ENCODE results near the gene SLC6A6.

SLC6A6 gene

GRCh38 chr3:14457481-14457880 is 55.1 kb downstream of the SLC6A6 start:
- Histone ChIP-seq H3K36me3 (ENCODE audit: insufficient read depth, low read length) (peaks cover 82% of the 10 kb centered on the region), H3K4me3 (ENCODE audit: low read depth, low read length, poor library complexity, severe bottlenecking) (no peak overlapping the region), H3K4me2 (ENCODE audit: low read length) (no peak overlapping the region), H3K79me2 (ENCODE audit: insufficient read depth, low read length) (no peaks in the 10 kb centered on the region), H3K27me3 (ENCODE audit: insufficient read depth, low read length) (no peaks in the 10 kb centered on the region), H3F3A (ENCODE audit: insufficient read depth, low read length) (no peaks in the 10 kb centered on the region), H4K20me1 (ENCODE audit: insufficient read depth, low read length) (no peaks in the 10 kb centered on the region), H3K9me2 (ENCODE audit: low read depth, low read length) (no peaks in the 10 kb centered on the region), H3K9ac (ENCODE audit: low read length) (no peak overlapping the region), H2AFZ (ENCODE audit: low read length) (no peak overlapping the region), H3K9me3 (ENCODE audit: low read length) (no peaks in the 10 kb centered on the region), H3K4me1 (ENCODE audit: insufficient read depth, low read length, severe bottlenecking) (peaks cover 26% of the 10 kb centered on the region), H3K27ac (ENCODE audit: low read depth, low read length, poor library complexity, severe bottlenecking) (peak overlapping the region; percentile 26)
- no peak for TF ChIP-seq EZH2 (IDR thresholded peaks at IDR 0.05; ENCODE audit: borderline replicate concordance, low read length)
- TF ChIP-seq CTCF (IDR thresholded peaks at IDR 0.05; ENCODE audit: low read length) = no peak

- Histone ChIP-seq H4K20me1 (ENCODE audit: insufficient read depth, low read length) (no peaks in the 10 kb centered on the region), H3F3A (ENCODE audit: insufficient read depth, low read length) (no peaks in the 10 kb centered on the region), H3K9ac (ENCODE audit: low read length) (no peak overlapping the region), H3K27ac (ENCODE audit: low read depth, low read length, poor library complexity, severe bottlenecking) (peak overlapping the region; percentile 26), H3K36me3 (ENCODE audit: insufficient read depth, low read length) (peaks cover 84% of the 10 kb centered on the region), H3K79me2 (ENCODE audit: insufficient read depth, low read length) (no peaks in the 10 kb centered on the region), H3K4me3 (ENCODE audit: low read depth, low read length, poor library complexity, severe bottlenecking) (no peak overlapping the region), H3K27me3 (ENCODE audit: insufficient read depth, low read length) (no peaks in the 10 kb centered on the region), H3K4me2 (ENCODE audit: low read length) (no peak overlapping the region), H3K9me3 (ENCODE audit: low read length) (no peaks in the 10 kb centered on the region), H3K4me1 (ENCODE audit: insufficient read depth, low read length, severe bottlenecking) (peaks cover 21% of the 10 kb centered on the region), H2AFZ (ENCODE audit: low read length) (no peak overlapping the region), H3K9me2 (ENCODE audit: low read depth, low read length) (no peaks in the 10 kb centered on the region)
- TF ChIP-seq EZH2 (IDR thresholded peaks at IDR 0.05; ENCODE audit: borderline replicate concordance, low read length) = no peak
- no peak for TF ChIP-seq CTCF (IDR thresholded peaks at IDR 0.05; ENCODE audit: low read length)
These were observed 55.6 kb downstream of the SLC6A6 start for GRCh38 chr3:14457999-14458398.

- no peak overlapping the region for H3K4me3 ChIP-seq (ENCODE audit: low read depth, low read length, poor library complexity, severe bottlenecking)
- H3K36me3 ChIP-seq (ENCODE audit: insufficient read depth, low read length) = peaks cover 85% of the 10 kb centered on the region
- H3K9me3 ChIP-seq (ENCODE audit: low read length) = no peaks in the 10 kb centered on the region
- no peaks in the 10 kb centered on the region for H4K20me1 ChIP-seq (ENCODE audit: insufficient read depth, low read length)
- H3K27me3 ChIP-seq (ENCODE audit: insufficient read depth, low read length) = no peaks in the 10 kb centered on the region
- H3K9ac ChIP-seq (ENCODE audit: low read length) = no peak overlapping the region
- H3K79me2 ChIP-seq (ENCODE audit: insufficient read depth, low read length) = no peaks in the 10 kb centered on the region
- no peaks in the 10 kb centered on the region for H3K9me2 ChIP-seq (ENCODE audit: low read depth, low read length)
- H3K27ac ChIP-seq (ENCODE audit: low read depth, low read length, poor library complexity, severe bottlenecking) = peak overlapping the region; percentile 26
- no peaks in the 10 kb centered on the region for H3F3A ChIP-seq (ENCODE audit: insufficient read depth, low read length)
- H3K4me2 ChIP-seq (ENCODE audit: low read length) = no peak overlapping the region
- H3K4me1 ChIP-seq (ENCODE audit: insufficient read depth, low read length, severe bottlenecking) = peaks cover 15% of the 10 kb centered on the region
- no peak overlapping the region for H2AFZ ChIP-seq (ENCODE audit: low read length)
- TF ChIP-seq CTCF (IDR thresholded peaks at IDR 0.05; ENCODE audit: low read length) = no peak
- TF ChIP-seq EZH2 (IDR thresholded peaks at IDR 0.05; ENCODE audit: borderline replicate concordance, low read length) = no peak
These were observed 56.2 kb downstream of the SLC6A6 start for GRCh38 chr3:14458434-14459275.

All from OCI-LY1 (cell line).